Adrenal gland (tissue), 12 donors: ENCODE data around the gene ZBTB32. TPM values are rescaled to one million over a fixed set of nuclear protein-coding genes. Genes with fewer than 3 reads are reported as not detected.
A peak's percentile ranks its signal among the peaks of the same experiment; 100 is the strongest.

Source experiments
- DNase-seq, 7 donors: peaks; one replicate each; pipeline ENCODE4 v3.0.0-alpha.2; 2019 to 2020
- H3K27ac ChIP-seq, 5 donors: fragments of 200-600 bp; sonication (generic) in 4 of 5; 1 replicate in 3 of 5; 2 replicates in 2 of 5; pipeline versions ENCODE4 v1.5.1 to v1.8.0; 2016 to 2020; ENCODE audit warnings: mild to moderate bottlenecking in 1 of 5
- H3K27me3 ChIP-seq: fragments of 200-600 bp; 2 replicates; pipeline ENCODE4 v1.8.0; 2021
- H3K36me3 ChIP-seq, 2 donors: fragments of 200-600 bp; replicated peaks in 1 of 2; 1 replicate in 1 of 2; 2 replicates in 1 of 2; pipeline versions ENCODE4 v1.5.1 to v1.8.0; 2018 to 2022
- H3K4me1 ChIP-seq, 2 donors: fragments of 200-600 bp; replicated peaks in 1 of 2; 1 replicate in 1 of 2; 2 replicates in 1 of 2; pipeline versions ENCODE4 v1.5.1 to v1.8.0; 2018 to 2021
- H3K4me3 ChIP-seq, 4 donors: fragments of 200-600 bp; sonication (generic) in 3 of 4; one replicate each; pipeline ENCODE4 v1.5.1; 2016 to 2018
- H3K9me3 ChIP-seq, 3 donors: fragments of 200-600 bp; sonication (generic) in 1 of 3; replicated peaks in 1 of 3; 1 replicate in 2 of 3; 2 replicates in 1 of 3; pipeline versions ENCODE4 v1.5.1 to v1.8.0; 2016 to 2021
- POLR2A ChIP-seq, 2 donors: fragments of 450-650 bp; IDR thresholded peaks; one replicate each; pipeline ENCODE4 v1.6.1; 2017; ENCODE audit warnings: antibody characterized with exemption in 2 of 2, mild to moderate bottlenecking in 2 of 2, moderate library complexity in 1 of 2
- WGBS, 4 donors: extraction: QIAGEN DNeasy Blood & Tissue Kit in 2 of 4; methylation state at CpG; one replicate each; pipeline versions ENCODE4 v1.1.5 to v1.1.7; 2013 to 2017; 5-methylcytosine and 5-hydroxymethylcytosine counted together
- intact Hi-C, 2 donors: fragments of 100-400 bp; cut with DNase I; formaldehyde crosslinking; loops; one replicate each; pipeline versions ENCODE4 v1.14.1 to v1.15.0; 2022 to 2023
- polyA plus RNA-seq, 3 donors: library from polyadenylated mRNA; stranded (reverse); fragments of 200-250 nt in 2 of 3; fragments of 350-450 nt in 1 of 3; fragmentation: Illumina TruSeq in 1 of 3; extraction: RNeasy Lipid Tissue Mini Kit (QIAGEN cat#74804) in 1 of 3; gene quantifications; one replicate each; pipeline ENCODE4 v1.2.3, GENCODE V29; 2013 to 2014
- total RNA-seq, 9 donors: library from RNA; depleted of rRNA in 4 of 9; stranded (reverse); fragments of >200 nt in 4 of 9; fragments of 120-200 nt in 1 of 9; fragmentation: NEBNext Ultra II Directional in 1 of 9; extraction: Animal tissue kit (Norgen Biotek cat#: 25700) in 1 of 9; gene quantifications; one replicate each; pipeline versions ENCODE4 v1.1.0 to v1.2.4, GENCODE V29; 2013 to 2023
- TF ChIP-seq, protein P1 (sequence below), 6 experiments: fragments of 450-650 bp in 4 of 6; fragments of 200-600 bp in 2 of 6; sonication (generic) in 1 of 6; IDR thresholded peaks; 1 replicate in 5 of 6; 2 replicates in 1 of 6; pipeline versions ENCODE4 v1.5.1 to v1.8.0; 2016 to 2021; ENCODE audit warnings: antibody characterized with exemption in 6 of 6, mild to moderate bottlenecking in 2 of 6, moderate library complexity in 1 of 6
- donor health status: healthy with polysubstance abuse.
- donor health status: Bipolar disorder and iron deficiency.
- donor health status: DM: yes; HTN: yes; CAD: no.
- donor health status: DM: no; HTN: no; CAD: no.
- donor health status: DM: no; HTN: no; CAD: no.
- donor health status: DM: yes; HTN: yes; CAD: no.

The ZBTB32 gene
- total and polyA plus RNA-seq, 12 donors, result 0.27 to 0.40 (median 0.38) TPM; not detected in 9

GRCh38 chr19:35750167-35750566 is 45.8 kb downstream of the ZBTB32 start:
- WGBS, 4 donors, result 91 to 96% (median 93%) methylated on average over 3 to 5 of the region's 5 CpGs
- Histone ChIP-seq H3K27me3 (no peaks in the 10 kb centered on the region), H3K36me3 (peaks cover 0 to 24% of the 10 kb centered on the region in 2 donors), H3K9me3 (no peaks in the 10 kb centered on the region), H3K4me1 (peaks cover 21 to 30% of the 10 kb centered on the region in 2 donors), H3K27ac (peak overlapping the region in 1 of 5 donors; percentile 67), H3K4me3 (no peak overlapping the region)
- intact Hi-C loops, result no loop called here
- no peak for DNase-seq
- no peak for TF ChIP-seq POLR2A (IDR thresholded peaks at IDR 0.05)
- TF ChIP-seq, protein P1, sequence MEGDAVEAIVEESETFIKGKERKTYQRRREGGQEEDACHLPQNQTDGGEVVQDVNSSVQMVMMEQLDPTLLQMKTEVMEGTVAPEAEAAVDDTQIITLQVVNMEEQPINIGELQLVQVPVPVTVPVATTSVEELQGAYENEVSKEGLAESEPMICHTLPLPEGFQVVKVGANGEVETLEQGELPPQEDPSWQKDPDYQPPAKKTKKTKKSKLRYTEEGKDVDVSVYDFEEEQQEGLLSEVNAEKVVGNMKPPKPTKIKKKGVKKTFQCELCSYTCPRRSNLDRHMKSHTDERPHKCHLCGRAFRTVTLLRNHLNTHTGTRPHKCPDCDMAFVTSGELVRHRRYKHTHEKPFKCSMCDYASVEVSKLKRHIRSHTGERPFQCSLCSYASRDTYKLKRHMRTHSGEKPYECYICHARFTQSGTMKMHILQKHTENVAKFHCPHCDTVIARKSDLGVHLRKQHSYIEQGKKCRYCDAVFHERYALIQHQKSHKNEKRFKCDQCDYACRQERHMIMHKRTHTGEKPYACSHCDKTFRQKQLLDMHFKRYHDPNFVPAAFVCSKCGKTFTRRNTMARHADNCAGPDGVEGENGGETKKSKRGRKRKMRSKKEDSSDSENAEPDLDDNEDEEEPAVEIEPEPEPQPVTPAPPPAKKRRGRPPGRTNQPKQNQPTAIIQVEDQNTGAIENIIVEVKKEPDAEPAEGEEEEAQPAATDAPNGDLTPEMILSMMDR (IDR thresholded peaks at IDR 0.05), result no peak

- H3K27me3 ChIP-seq, result no peaks in the 10 kb centered on the region
- peaks cover 0 to 24% of the 10 kb centered on the region in 2 donors for H3K36me3 ChIP-seq
- intact Hi-C loops, result no loop called here
- peaks cover 31 to 34% of the 10 kb centered on the region in 2 donors for H3K4me1 ChIP-seq
- DNase-seq, result peak in 1 of 7 donors; percentile 31
- no peak overlapping the region for H3K4me3 ChIP-seq
- no peaks in the 10 kb centered on the region for H3K9me3 ChIP-seq
- TF ChIP-seq, protein P1 (IDR thresholded peaks at IDR 0.05), result no peak
- TF ChIP-seq POLR2A (IDR thresholded peaks at IDR 0.05), result no peak
- no peak overlapping the region for H3K27ac ChIP-seq
- 80 to 92% (median 91%) methylated on average over 10 to 14 of the region's 14 CpGs for WGBS, 4 donors
These were observed 47.7 kb downstream of the ZBTB32 start for GRCh38 chr19:35751839-35752745.

GRCh38 chr19:35752746-35753350 is 48.5 kb downstream of the ZBTB32 start:
- Histone ChIP-seq H3K27me3 (no peaks in the 10 kb centered on the region), H3K9me3 (no peaks in the 10 kb centered on the region), H3K4me1 (peaks cover 34 to 38% of the 10 kb centered on the region in 2 donors), H3K36me3 (peaks cover 0 to 24% of the 10 kb centered on the region in 2 donors), H3K27ac (peak overlapping the region in 1 of 5 donors; percentile 96), H3K4me3 (no peak overlapping the region)
- intact Hi-C loops, result no loop called here
- 92 to 97% (median 93%) methylated on average over 10 to 20 of the region's 20 CpGs for WGBS, 4 donors
- no peak for DNase-seq
- TF ChIP-seq, protein P1 (IDR thresholded peaks at IDR 0.05), result no peak
- no peak for TF ChIP-seq POLR2A (IDR thresholded peaks at IDR 0.05)

DNA sequence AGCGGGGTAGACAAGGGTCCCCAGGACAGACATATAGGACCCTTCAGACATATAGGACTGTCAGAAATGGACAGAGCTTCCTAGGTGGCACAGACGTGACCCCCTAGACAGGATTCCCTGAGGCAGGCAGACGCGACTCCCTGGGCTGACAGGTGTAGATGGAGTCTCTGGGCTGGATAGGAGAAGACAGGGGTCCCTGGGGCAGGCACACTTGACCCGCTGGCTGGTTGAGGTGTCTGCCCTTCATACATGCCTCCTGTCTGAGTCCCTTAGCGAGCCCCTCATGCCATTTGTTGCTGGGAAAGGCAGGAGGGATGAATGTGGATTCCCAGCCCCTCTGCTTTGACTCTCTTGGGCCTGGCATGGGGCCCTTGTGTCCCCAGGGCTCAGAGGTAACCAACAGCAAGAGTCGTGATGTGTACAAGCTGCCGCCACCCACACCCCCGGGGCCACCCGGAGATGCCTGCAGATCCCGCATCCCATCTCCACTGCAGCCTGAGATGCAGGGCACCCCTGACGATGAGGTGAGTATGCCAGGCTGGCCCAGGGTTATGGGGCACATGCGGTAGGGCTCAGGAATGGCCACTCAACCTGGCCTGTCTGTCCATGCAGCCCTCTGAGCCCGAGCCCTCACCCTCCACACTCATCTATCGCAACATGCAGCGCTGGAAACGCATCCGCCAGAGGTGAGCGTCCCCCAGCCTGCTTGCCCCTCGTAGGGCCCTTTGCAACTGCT is 49.4 kb downstream of the ZBTB32 start:
- Histone ChIP-seq H3K36me3 (peaks cover 0 to 24% of the 10 kb centered on the region in 2 donors), H3K4me1 (peaks cover 36 to 39% of the 10 kb centered on the region in 2 donors), H3K27ac (peak overlapping the region in 2 of 5 donors; percentile 96 to 97), H3K9me3 (no peaks in the 10 kb centered on the region), H3K4me3 (no peak overlapping the region), H3K27me3 (no peaks in the 10 kb centered on the region)
- intact Hi-C loops, result no loop called here
- peak in 1 of 2 donors; percentile 12 for TF ChIP-seq POLR2A (IDR thresholded peaks at IDR 0.05)
- TF ChIP-seq, protein P1 (IDR thresholded peaks at IDR 0.05), result no peak
- WGBS, 4 donors, result 82 to 92% (median 85%) methylated on average over 12 to 20 of the region's 20 CpGs
- DNase-seq, result no peak
